WTC11 (cell line): ENCODE data around the gene ZNF367.

Experiments
- CREB1 ChIP-seq: sonication (generic); formaldehyde crosslinking; IDR thresholded peaks from 2 replicates; pipeline ENCODE4 v1.8.0; 2023; ENCODE audit warnings: mild to moderate bottlenecking, missing genetic modification reagents
- CTCF ChIP-seq: fragments of 200-600 bp; IDR thresholded peaks from 2 replicates; pipeline ENCODE4 v1.8.0; 2022; ENCODE audit warnings: antibody characterized with exemption
- ETV6 ChIP-seq: sonication (generic); formaldehyde crosslinking; IDR thresholded peaks from 2 replicates; pipeline ENCODE4 v1.8.1; 2022; ENCODE audit warnings: mild to moderate bottlenecking, missing genetic modification reagents
- FOXJ3 ChIP-seq: sonication (generic); formaldehyde crosslinking; IDR thresholded peaks from 2 replicates; pipeline ENCODE4 v1.9.0; 2021; ENCODE audit warnings: missing genetic modification reagents, mild to moderate bottlenecking, borderline replicate concordance
- IRF1 ChIP-seq: sonication (generic); formaldehyde crosslinking; IDR thresholded peaks from 2 replicates; pipeline ENCODE4 v1.8.0; 2023; ENCODE audit warnings: missing genetic modification reagents
- JUN ChIP-seq: sonication (generic); formaldehyde crosslinking; IDR thresholded peaks from 2 replicates; pipeline ENCODE4 v1.8.0; 2023; ENCODE audit warnings: mild to moderate bottlenecking, missing genetic modification reagents
- NR2C2 ChIP-seq: sonication (generic); formaldehyde crosslinking; IDR thresholded peaks from 2 replicates; pipeline ENCODE4 v1.8.0; 2022; ENCODE audit warnings: mild to moderate bottlenecking, missing genetic modification reagents
- NR3C1 ChIP-seq: sonication (generic); formaldehyde crosslinking; conservative IDR thresholded peaks from 2 replicates; pipeline ENCODE4 v1.8.1; 2023; ENCODE audit warnings: low read depth, mild to moderate bottlenecking, missing genetic modification reagents
- SMAD3 ChIP-seq: sonication (generic); formaldehyde crosslinking; IDR thresholded peaks from 2 replicates; pipeline ENCODE4 v1.8.0; 2022; ENCODE audit warnings: missing genetic modification reagents, mild to moderate bottlenecking, borderline replicate concordance
- USF2 ChIP-seq: sonication (generic); formaldehyde crosslinking; IDR thresholded peaks from 2 replicates; pipeline ENCODE4 v1.8.1; 2023; ENCODE audit warnings: mild to moderate bottlenecking, missing genetic modification reagents, moderate library complexity
- ZBTB21 ChIP-seq: sonication (generic); formaldehyde crosslinking; IDR thresholded peaks from 2 replicates; pipeline ENCODE4 v1.8.1; 2023; ENCODE audit warnings: mild to moderate bottlenecking, missing genetic modification reagents, borderline replicate concordance
- ZNF121 ChIP-seq: sonication (generic); formaldehyde crosslinking; IDR thresholded peaks from 2 replicates; pipeline ENCODE4 v1.8.0; 2023; ENCODE audit warnings: missing genetic modification reagents
- ZNF671 ChIP-seq: fragments of 250-450 bp; sonication (Bioruptor Pico); IDR thresholded peaks from 2 replicates; pipeline ENCODE4 v1.8.0; 2021; ENCODE audit warnings: mild to moderate bottlenecking

GRCh38 chr9:96417051-96417586 lies 1.1 kb downstream of the ZNF367 start:
- TF ChIP-seq CTCF (no peak), CREB1 (CRISPR knock-in tag) (no peak), ZNF121 (CRISPR knock-in tag) (no peak), IRF1 (CRISPR knock-in tag) (no peak), JUN (no peak), SMAD3 (CRISPR knock-in tag) (peak; percentile 41; the same call in 1 of the 2 replicates), ZNF671 (CRISPR knock-in tag) (no peak), ZBTB21 (CRISPR knock-in tag) (peak; percentile 49; the same call in 1 of the 2 replicates), NR2C2 (no peak), NR3C1 (CRISPR knock-in tag) (no peak), USF2 (CRISPR knock-in tag) (peak; percentile 98), FOXJ3 (CRISPR knock-in tag) (no peak), ETV6 (no peak)
